Measurements from ENCODE around the gene UBR1. TPM values are rescaled to one million over a fixed set of nuclear protein-coding genes. Genes with fewer than 3 reads are reported as not detected.

The UBR1 gene
- total and polyA plus RNA-seq, 10 of the 15 experiments (the other 5 are each of a cell fraction or from before 2014, with no cell fraction given): 4.5 to 27.5 (median 16.7) TPM

- H3K9me3 ChIP-seq (replicated peaks; ENCODE audit: control insufficient read depth, insufficient read depth, low read length): no peaks in the 10 kb centered on the region
- TF ChIP-seq NBN (IDR thresholded peaks at IDR 0.05) (no peak), JUNB (IDR thresholded peaks at IDR 0.05) (peak; percentile 42; the same call in 1 of the 2 replicates), MEF2B (IDR thresholded peaks at IDR 0.05; ENCODE audit: partially characterized antibody, poor library complexity, severe bottlenecking) (no peak), ETV6 (conservative IDR thresholded peaks at IDR 0.05 in 1 of 2, IDR thresholded peaks at IDR 0.05 in 1 of 2; ENCODE audit: borderline replicate concordance in 1 of 2, low read depth in 1 of 2) (no peak), CREM (IDR thresholded peaks at IDR 0.05; ENCODE audit: low read depth) (no peak)
- TF ChIP-seq, protein P1, sequence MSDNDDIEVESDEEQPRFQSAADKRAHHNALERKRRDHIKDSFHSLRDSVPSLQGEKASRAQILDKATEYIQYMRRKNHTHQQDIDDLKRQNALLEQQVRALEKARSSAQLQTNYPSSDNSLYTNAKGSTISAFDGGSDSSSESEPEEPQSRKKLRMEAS (IDR thresholded peaks at IDR 0.05; ENCODE audit: low read depth, low read length): no peak
- no peak for DNase-seq (ENCODE audit: low read depth, low spot score)
- H3K27me3 ChIP-seq (replicated peaks in 1 of 2; ENCODE audit: control insufficient read depth in 2 of 2, insufficient read depth in 2 of 2, low read length in 1 of 2): no peaks in the 10 kb centered on the region
- ChIA-PET SMC1A (ENCODE audit: uncharacterized antibody, unreplicated experiment) (interaction anchor here (0.6 to 0.7 kb wide), 2 partner anchors 11 to 631 kb away, joined by 3 to 4 read pairs; no protein-coding TSS in a partner anchor), POLR2A (interaction anchor here (0.5 kb wide), 1 partner anchor 221 kb away, joined by 3 read pairs; no protein-coding TSS in a partner anchor), RAD21 (ENCODE audit: unreplicated experiment) (no interaction called here), CTCF (interaction anchor here (0.6 to 0.8 kb wide), 2 partner anchors 23 to 301 kb away, joined by 3 to 4 read pairs; no protein-coding TSS in a partner anchor)
- in situ Hi-C loops (cut with MboI): no loop called here
- H3K4me1 ChIP-seq (ENCODE audit: control insufficient read depth, insufficient read depth, low read length): no peaks in the 10 kb centered on the region
- H3K9ac ChIP-seq (ENCODE audit: control insufficient read depth, insufficient read depth, low read length): no peak overlapping the region
- peak; percentile 48 for ATAC-seq
- H3K4me2 ChIP-seq (ENCODE audit: control insufficient read depth, insufficient read depth): no peak overlapping the region
- WGBS (ENCODE audit: insufficient coverage, insufficient replicate concordance, low lambda C conversion rate, missing lambda C conversion rate): 59% methylated on average over 5 of the region's 5 CpGs
- H3K27ac ChIP-seq (ENCODE audit: control insufficient read depth, insufficient read depth): no peak overlapping the region
- intact Hi-C loops (cut with micrococcal nuclease; ENCODE audit: unreplicated experiment): no loop called here
- no peak for FAIRE-seq
- H2AFZ ChIP-seq (ENCODE audit: control insufficient read depth, low read depth, low read length): no peak overlapping the region
- H4K20me1 ChIP-seq (ENCODE audit: control insufficient read depth, insufficient read depth): no peaks in the 10 kb centered on the region
- no peaks in the 10 kb centered on the region for H3K79me2 ChIP-seq (ENCODE audit: control insufficient read depth, insufficient read depth, low read length)
- H3K36me3 ChIP-seq (ENCODE audit: control insufficient read depth in 2 of 2, insufficient read depth in 2 of 2, low read length in 1 of 2): no peaks in the 10 kb centered on the region
- no peak overlapping the region for H3K4me3 ChIP-seq
- BruUV-seq (replicated peaks): no TSS peak
Measured at GRCh38 chr15:42903388-42904324, 202.2 kb downstream of the UBR1 start.

All from GM12878 (cell line).